Erythroblast (primary cell): Measurements from ENCODE around the gene BMPR2.

Experiments
- GATA1 ChIP-seq: IDR thresholded peaks from 2 replicates; pipeline ENCODE4 v1.6.1; 2011; ENCODE audit warnings: low read depth, mild to moderate bottlenecking, control low read depth, low read length, moderate library complexity
- POLR2A ChIP-seq: IDR thresholded peaks from 2 replicates; pipeline ENCODE4 v1.6.1; 2011; ENCODE audit warnings: mild to moderate bottlenecking, low read length

DNA sequence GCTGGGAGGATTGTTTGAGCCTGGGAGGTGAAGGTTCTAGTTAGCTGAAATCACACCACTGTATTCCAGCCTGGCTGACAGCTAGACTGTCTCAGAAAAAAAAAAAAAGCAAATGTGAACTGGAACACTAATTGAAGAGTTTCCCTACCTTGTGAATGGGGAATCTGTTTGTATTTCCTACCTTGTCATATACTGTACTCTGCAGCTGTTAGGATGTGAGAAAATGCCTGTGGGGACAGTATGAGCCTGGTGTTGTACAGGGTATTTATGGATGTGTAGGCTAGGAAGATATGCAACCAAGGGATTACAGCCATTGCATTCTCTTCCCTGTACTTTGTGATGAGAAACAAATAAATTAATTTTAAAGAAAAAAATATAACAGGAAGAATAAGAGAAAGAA lies 145.3 kb downstream of the BMPR2 start:
- no peak for TF ChIP-seq POLR2A
- no peak for TF ChIP-seq GATA1
